ENCODE measurements around the gene GPHN.

GPHN gene

DNA sequence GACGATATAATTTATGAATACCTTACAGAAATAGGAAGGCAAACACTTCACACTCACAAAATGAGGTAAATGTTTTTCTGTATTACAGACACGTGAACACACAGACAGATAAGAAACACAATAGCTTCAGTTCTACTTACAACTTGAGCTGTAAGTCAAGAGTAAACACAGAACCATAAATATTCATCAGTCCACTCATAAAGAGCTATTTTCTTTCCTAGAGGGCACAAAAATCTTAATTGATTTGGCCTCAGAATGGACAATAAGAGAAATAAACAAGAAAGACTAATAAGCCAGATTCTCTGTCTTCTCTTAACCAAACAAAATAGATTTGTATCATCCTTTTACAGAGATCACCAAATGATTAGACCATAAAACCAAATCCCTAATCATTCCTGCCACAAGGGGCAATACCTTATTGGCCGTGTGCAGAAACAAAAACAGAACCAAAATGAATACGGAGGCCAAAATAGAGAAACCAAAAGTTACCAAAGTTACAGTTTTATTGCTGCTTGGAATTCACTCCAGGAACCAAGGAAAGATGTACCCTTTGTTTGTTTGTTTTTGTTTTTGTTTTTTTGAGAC is 643.2 kb downstream of the GPHN start:
- no peak for DNase-seq (ENCODE audit: low read depth in 2 of 2)

GRCh38 chr14:67158566-67158965 is 650.6 kb downstream of the GPHN start:
- DNase-seq (ENCODE audit: low read depth in 2 of 2), result no peak

GRCh38 chr14:67162385-67162784 is 654.4 kb downstream of the GPHN start:
- no peak for DNase-seq (ENCODE audit: low read depth in 2 of 2)

- no peak for DNase-seq (ENCODE audit: low read depth in 2 of 2)
These were observed 658.5 kb downstream of the GPHN start for GRCh38 chr14:67166450-67166853.

DNA sequence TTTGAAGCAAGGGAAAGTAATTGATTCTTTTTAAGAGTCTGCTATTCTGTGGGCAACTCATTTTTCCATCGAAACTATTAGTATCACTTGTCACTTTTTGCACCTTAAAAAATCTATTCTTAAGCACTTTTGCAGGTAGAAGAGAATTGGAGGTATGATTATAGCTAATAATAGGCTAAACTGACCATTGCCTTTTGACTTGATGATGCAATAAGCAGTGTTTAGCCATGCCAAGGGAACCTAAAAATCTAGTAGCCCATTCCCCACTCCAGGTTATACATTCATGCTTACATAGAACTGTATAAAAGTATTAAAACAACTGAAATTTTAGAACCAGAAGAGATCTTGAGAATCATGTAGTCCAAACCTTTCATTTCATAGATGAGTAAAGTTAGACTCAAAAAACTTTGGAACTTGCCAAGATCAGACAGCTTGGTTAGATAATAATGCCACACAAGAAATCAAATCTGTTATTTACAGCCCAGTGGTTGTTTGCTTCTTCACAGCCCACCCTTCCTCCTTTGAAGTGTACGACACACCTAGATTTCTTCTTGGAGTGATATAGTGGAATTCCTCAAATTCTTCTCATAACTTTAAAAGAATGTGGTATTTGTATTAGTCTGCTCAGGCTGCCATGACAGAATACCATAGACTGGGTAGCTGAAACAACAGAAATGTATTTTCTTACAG is 659.6 kb downstream of the GPHN start:
- no peak for DNase-seq (ENCODE audit: low read depth in 2 of 2)

DNA sequence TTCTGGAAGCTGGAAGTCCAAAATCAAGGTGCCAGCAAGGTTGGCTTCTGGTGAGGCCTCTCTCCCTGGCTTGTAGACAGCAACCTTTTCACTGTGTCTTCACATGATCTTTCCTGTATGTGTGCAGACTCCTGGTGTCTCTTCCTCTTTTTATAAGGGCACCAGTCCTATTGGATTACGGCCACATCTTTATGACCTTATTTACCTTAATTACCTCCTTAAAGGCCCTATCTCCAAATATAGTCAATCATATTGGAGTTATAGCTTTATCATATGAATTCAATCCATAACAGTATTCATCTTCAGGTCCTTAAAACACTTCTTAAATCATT is 660.1 kb downstream of the GPHN start:
- DNase-seq (ENCODE audit: low read depth in 2 of 2), result no peak

GRCh38 chr14:67170660-67171059 is 662.7 kb downstream of the GPHN start:
- DNase-seq (ENCODE audit: low read depth in 2 of 2), result no peak

DNA sequence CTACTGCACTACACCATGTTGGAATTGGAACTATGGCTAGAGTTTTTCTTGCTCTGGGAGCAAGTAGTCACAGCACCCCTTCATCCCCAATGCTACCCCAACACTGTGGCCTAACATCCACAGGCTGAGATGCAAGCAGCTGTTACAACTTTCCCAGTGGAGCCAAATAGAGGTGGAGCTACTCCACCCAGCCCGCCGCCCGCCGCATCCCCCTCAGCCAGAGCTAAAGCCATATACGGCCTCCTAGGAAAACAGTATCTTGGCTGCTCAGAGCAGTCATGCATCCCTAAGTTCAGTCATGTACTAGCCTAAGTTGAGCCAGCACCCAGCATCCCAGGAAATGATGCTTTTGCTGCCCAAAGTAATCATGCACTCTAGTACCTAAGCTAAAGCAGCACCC is 664.1 kb downstream of the GPHN start:
- DNase-seq (ENCODE audit: low read depth in 2 of 2), result no peak

DNA sequence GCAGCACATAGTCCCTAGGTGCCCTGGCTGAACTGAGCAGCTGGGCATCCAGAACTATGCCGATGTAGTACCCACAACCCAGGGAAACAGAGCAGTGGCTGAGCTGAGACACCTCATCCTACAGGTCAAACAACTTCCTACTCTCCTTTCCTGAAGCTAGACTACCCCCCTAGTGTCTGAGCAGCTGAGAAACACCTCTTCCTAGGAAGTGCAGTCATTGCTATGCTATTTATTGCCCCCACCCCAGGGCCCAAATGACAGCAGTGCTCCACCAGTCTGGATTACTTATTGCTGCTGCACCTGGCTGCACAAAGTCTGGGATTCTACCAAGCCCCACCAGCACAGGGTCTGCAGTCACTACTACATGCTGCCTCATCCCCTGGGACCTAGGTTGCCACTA is 664.6 kb downstream of the GPHN start:
- no peak for DNase-seq (ENCODE audit: low read depth in 2 of 2)

DNA sequence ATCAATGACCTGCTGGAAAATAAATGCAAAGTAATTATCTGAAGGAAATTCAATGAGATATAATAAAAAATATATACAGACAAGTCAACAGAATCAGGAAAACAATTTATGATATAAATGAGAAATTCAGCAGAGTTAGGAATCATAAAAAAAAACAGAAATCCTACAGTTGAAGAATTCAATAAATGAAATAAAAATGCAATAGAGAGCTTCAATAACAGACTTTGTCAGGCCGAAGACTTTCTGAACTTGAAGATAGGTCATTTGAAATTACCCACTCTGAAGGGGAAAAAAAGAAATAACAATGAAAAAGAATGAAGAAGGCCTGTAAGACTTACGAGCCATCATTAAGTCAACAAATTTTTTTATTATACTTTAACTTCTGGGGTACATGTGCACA is 665.8 kb downstream of the GPHN start:
- no peak for DNase-seq (ENCODE audit: low read depth in 2 of 2)

GRCh38 chr14:67186172-67186768 is 678.3 kb downstream of the GPHN start:
- no peak for DNase-seq (ENCODE audit: low read depth in 2 of 2)

- no peak for DNase-seq (ENCODE audit: low read depth in 2 of 2)
These were observed 679.0 kb downstream of the GPHN start for GRCh38 chr14:67186789-67187584.

DNA sequence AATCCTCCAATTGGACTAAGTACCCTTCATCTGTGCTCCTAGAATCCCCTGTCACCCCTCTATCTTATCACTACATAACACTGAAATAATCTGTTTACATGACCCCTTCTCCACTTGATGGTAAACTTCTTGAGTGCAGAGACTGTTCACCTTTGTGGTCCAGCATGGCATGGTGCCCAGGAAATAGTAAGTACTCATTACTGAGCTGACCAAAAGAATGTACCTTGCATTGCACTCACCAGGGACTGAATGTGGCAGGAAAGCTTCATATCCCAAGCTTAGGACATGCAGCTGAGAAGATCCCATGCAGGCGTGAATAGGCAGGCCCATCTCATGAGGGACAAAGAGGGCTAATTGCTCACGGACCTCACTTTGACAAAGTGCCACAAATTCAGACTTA is 679.9 kb downstream of the GPHN start:
- DNase-seq (ENCODE audit: low read depth in 2 of 2), result no peak

- no peak for DNase-seq (ENCODE audit: low read depth in 2 of 2)
These were observed 680.4 kb downstream of the GPHN start for GRCh38 chr14:67188326-67188725.

DNA sequence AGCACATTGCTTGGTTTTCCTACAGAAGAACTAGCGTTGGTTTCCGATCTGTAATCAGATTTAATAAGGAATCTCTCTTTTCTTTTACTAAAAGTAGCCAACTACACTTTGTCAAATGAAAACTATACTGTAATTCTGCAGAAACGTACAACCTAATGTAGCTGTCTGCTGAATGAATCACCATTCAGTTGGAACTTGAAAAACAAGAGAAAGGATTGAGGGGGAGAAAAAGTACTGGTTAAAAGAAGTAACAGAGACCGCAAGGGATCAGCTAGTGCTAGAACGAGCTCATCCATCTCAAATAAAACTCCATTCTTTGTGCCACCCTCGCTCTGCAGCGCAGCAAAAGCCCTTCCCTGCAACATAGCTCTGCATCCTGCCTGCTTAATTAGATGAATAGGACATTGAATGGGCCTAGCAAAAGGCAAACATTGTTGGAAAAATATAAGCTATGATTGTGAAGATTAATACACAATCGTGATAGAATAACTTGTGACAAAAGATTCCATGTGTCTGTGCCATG is 683.9 kb downstream of the GPHN start:
- DNase-seq (ENCODE audit: low read depth in 2 of 2), result no peak

GRCh38 chr14:67192366-67192765 is 684.4 kb downstream of the GPHN start:
- DNase-seq (ENCODE audit: low read depth in 2 of 2), result no peak

DNA sequence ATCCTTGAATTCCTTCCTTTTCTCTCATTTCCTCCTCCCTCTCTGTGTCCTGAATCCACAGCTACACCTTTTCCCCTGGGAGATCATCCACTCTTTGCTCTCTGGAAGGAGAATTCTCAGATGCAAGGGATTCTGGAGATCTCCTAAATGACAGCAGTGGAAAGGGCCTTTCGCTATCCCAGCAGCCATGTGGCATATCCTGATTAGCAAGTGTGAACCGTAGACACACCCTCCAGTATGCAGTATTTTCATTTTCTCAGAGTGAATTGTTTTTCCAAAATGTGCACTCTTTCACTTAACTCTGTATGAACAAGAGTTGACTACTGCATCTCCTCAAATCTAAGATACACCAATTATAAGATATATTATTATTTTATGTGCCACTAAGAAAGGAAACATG is 687.3 kb downstream of the GPHN start:
- no peak for DNase-seq (ENCODE audit: low read depth in 2 of 2)

GRCh38 chr14:67199016-67199415 is 691.1 kb downstream of the GPHN start:
- no peak for DNase-seq (ENCODE audit: low read depth in 2 of 2)

- DNase-seq (ENCODE audit: low read depth in 2 of 2), result no peak
These were observed 699.9 kb downstream of the GPHN start for GRCh38 chr14:67207810-67208209.

GRCh38 chr14:67218126-67218525 is 710.2 kb downstream of the GPHN start:
- no peak for DNase-seq (ENCODE audit: low read depth in 2 of 2)

- DNase-seq (ENCODE audit: low read depth in 2 of 2), result no peak
These were observed 713.5 kb downstream of the GPHN start for GRCh38 chr14:67221248-67221981.

- no peak for DNase-seq (ENCODE audit: low read depth in 2 of 2)
These were observed 714.0 kb downstream of the GPHN start for GRCh38 chr14:67221982-67222328.

All from stimulated activated CD8-positive, alpha-beta memory T cell treated with anti-CD3 and anti-CD28 coated beads, Interleukin-7, amount 100 ng/mL, for 1 hour (primary cell).